ENCODE measurements around the gene KIFAP3.
"Not testable (repeated sequence)": the region's sequence is repeated elsewhere in the genome, so short reads cannot be mapped to it uniquely, and the experiment has no call there.

Gene KIFAP3

DNA sequence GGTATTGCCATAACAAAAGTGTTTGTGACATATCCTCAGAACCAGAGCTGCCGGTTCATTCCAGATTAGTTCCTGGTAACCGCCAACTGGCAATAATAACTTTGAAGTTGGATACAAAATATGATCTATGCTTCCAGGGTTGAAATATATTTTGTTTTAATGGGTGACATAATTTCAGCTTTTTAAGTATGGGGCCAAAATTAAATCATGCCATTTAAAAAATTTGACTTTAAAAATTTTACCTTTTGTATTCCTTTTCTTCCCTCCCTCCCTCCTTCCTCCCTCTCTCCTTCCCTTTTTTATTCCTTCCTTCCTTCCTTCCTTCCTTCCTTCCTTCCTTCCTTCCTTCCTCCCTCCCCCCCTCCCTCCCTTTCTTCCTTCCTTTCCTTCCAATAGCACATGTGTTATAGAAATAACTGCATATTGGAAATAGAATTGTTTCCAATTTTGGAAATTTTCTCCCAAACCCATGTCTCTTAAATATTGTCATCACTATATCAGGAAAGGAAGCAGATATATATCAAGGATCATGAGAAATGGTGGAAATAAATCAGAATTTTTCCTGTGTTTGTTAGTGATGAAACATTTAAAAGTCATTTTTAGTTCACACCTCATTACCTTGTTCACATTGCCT, 12.0 kb upstream of the KIFAP3 start:
- no peak for DNase-seq (ENCODE audit: low read depth)
- TF ChIP-seq, protein P1, sequence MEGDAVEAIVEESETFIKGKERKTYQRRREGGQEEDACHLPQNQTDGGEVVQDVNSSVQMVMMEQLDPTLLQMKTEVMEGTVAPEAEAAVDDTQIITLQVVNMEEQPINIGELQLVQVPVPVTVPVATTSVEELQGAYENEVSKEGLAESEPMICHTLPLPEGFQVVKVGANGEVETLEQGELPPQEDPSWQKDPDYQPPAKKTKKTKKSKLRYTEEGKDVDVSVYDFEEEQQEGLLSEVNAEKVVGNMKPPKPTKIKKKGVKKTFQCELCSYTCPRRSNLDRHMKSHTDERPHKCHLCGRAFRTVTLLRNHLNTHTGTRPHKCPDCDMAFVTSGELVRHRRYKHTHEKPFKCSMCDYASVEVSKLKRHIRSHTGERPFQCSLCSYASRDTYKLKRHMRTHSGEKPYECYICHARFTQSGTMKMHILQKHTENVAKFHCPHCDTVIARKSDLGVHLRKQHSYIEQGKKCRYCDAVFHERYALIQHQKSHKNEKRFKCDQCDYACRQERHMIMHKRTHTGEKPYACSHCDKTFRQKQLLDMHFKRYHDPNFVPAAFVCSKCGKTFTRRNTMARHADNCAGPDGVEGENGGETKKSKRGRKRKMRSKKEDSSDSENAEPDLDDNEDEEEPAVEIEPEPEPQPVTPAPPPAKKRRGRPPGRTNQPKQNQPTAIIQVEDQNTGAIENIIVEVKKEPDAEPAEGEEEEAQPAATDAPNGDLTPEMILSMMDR (conservative IDR thresholded peaks at IDR 0.05; ENCODE audit: low read depth, low read length), result no peak
- no peak overlapping the region for H3K4me3 ChIP-seq (ENCODE audit: low read length)

DNA sequence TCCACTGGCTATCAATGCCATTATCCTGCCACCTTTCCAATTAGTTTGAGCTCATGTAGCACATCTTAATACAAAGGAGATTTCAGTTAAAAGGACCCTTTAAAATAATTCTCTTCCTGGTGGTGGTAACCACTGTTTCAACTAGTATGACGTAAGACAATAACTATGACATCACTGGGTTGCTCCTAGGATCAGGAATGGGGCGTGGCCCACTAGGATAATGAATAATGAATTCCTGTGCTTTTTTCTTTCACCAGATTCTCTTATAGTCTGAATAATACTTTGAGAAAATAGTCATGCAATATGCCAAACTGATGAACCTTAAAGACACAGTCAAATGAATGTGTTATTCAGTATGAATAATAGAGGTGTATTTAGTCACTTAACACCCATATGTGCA, 10.6 kb upstream of the KIFAP3 start:
- no peak for DNase-seq (ENCODE audit: low read depth)
- no peak overlapping the region for H3K4me3 ChIP-seq (ENCODE audit: low read length)
- TF ChIP-seq, protein P1 (conservative IDR thresholded peaks at IDR 0.05; ENCODE audit: low read depth, low read length), result no peak

DNA sequence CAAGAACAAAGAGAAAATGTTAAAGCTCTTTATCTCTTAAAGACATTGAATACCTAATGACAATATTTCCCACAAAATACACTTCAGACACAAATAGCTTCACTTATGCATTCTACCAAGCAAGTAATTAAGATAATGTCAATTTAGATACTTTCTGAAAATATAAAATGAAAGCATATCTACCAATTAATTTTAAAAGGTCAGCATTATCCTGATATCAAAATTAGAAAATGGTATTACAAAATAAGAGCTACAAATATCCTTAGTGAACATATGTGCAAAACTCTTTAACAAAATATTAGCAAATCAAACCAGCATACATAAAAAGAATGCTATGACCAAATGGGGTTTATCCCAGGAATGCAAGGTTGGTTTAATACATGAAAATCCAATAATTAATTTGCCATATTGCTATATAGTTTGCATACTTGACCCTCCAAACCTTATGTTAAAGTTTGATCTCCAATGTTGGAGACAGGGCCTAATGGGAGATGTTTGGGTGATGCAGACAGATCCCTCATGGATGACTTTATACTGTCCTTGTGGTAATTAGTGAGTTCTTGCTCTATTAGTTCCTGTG, 4.2 kb upstream of the KIFAP3 start:
- TF ChIP-seq, protein P1 (conservative IDR thresholded peaks at IDR 0.05; ENCODE audit: low read depth, low read length), result no peak
- DNase-seq (ENCODE audit: low read depth), result no peak
- H3K4me3 ChIP-seq (ENCODE audit: low read length), result no peak overlapping the region

DNA sequence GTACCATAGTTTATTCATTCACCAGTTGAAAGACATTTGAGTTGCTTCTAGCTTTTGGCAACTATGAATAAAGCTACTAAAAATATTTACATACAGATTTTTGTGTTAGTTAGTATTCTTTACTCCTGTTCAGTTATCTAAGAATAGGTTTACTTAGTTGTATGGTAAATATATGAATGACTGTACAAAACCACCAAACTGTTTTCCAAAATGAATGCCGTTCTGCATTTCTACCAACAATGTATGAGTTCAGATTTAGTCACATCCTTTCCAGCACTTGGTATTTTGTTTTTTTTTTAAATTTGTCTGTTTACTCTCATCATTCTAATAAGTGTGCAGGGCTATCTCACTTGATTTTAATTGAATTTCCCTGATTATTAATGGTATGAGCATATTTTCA, 3.4 kb upstream of the KIFAP3 start:
- H3K4me3 ChIP-seq (ENCODE audit: low read length), result no peak overlapping the region
- TF ChIP-seq, protein P1 (conservative IDR thresholded peaks at IDR 0.05; ENCODE audit: low read depth, low read length), result no peak
- DNase-seq (ENCODE audit: low read depth), result no peak

DNA sequence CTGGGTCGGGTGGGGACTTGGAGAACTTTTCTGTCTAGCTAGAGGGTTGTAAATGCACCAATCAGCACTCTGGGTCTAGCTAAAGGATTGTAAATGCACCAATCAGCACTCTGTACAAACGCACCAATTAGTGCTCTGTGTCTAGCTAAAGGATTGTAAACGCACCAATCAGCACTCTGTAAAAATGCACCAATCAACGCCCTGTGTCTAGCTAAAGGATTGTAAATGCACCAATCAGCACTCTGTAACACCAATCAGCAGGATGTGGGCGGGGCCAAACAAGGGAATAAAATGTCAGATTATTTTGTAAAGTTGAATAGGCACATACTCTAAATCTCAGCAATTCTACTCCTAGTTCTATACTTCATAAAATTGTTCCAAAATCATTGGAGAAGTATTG, 2.5 kb upstream of the KIFAP3 start:
- H3K4me3 ChIP-seq (ENCODE audit: low read length); DNase-seq (ENCODE audit: low read depth): not testable (repeated sequence)

DNA sequence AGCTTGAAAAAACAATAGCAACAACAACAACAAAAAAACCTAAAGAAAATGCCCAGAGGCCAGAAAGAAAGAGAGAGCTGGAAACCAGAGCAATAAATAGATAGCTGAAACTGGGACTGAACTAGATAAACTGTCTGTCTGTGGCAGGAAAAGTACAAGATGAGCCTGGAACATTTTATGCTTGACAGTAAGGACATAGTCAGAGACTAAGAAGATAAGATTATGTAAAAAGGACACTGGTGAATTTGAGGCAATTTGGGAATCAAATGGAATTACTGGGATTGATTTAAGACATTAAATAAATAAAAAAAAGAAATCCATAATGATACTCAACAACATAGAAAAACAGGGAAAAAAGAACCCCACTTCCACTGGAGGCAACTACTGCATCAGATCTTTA, 1.7 kb upstream of the KIFAP3 start:
- TF ChIP-seq, protein P1 (conservative IDR thresholded peaks at IDR 0.05; ENCODE audit: low read depth, low read length), result no peak
- DNase-seq (ENCODE audit: low read depth), result no peak
- H3K4me3 ChIP-seq (ENCODE audit: low read length), result no peak overlapping the region

DNA sequence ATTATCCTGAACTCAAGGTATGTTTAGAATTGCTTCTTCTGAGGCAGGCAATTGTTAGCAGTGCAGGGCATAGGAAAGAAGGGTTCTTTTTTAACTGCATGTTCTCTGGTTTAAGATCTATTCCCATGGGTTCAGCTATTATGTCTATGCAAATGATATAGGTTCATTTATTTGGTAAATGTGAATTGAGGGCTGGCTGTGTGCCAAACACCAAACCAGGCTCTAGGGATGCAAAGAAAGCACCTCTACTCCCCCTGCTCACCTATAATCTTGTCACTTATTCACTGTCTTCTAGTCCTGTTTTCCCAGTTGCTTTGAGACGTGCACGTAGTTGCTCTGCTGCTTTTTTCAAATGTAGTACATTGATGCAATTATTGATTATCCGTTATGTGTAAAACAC, 691 bp upstream of the KIFAP3 start:
- DNase-seq (ENCODE audit: low read depth), result no peak
- peak overlapping the region; percentile 90 for H3K4me3 ChIP-seq (ENCODE audit: low read length)
- TF ChIP-seq, protein P1 (conservative IDR thresholded peaks at IDR 0.05; ENCODE audit: low read depth, low read length), result no peak
